ENCODE results near the gene CALML6. TPM values are rescaled to one million over a fixed set of nuclear protein-coding genes. Genes with fewer than 3 reads are reported as not detected.

Gene CALML6
- total and polyA plus RNA-seq, 2 experiments from 2014 or later: 0.87 TPM; not detected in 1

DNA sequence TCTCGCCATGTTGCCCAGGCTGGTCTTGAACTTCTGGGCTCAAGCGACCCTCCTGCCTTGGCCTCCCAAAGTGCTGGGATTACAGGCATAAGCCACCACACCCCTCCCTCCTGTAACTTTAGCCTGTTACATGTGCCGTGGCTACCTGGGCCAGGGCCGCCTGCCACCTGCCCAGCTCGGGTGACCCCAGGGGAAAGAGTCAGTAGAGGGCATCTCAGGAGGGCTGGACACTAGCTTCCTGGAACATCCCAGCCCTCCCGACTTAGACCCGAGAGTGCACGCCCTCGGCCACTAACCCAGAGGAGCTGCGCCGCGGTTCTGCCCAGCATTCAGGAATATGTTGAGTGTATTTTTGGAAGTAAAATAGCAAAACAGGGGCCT lies 44.4 kb downstream of the CALML6 start (continued):
- TF ChIP-seq, protein P1, sequence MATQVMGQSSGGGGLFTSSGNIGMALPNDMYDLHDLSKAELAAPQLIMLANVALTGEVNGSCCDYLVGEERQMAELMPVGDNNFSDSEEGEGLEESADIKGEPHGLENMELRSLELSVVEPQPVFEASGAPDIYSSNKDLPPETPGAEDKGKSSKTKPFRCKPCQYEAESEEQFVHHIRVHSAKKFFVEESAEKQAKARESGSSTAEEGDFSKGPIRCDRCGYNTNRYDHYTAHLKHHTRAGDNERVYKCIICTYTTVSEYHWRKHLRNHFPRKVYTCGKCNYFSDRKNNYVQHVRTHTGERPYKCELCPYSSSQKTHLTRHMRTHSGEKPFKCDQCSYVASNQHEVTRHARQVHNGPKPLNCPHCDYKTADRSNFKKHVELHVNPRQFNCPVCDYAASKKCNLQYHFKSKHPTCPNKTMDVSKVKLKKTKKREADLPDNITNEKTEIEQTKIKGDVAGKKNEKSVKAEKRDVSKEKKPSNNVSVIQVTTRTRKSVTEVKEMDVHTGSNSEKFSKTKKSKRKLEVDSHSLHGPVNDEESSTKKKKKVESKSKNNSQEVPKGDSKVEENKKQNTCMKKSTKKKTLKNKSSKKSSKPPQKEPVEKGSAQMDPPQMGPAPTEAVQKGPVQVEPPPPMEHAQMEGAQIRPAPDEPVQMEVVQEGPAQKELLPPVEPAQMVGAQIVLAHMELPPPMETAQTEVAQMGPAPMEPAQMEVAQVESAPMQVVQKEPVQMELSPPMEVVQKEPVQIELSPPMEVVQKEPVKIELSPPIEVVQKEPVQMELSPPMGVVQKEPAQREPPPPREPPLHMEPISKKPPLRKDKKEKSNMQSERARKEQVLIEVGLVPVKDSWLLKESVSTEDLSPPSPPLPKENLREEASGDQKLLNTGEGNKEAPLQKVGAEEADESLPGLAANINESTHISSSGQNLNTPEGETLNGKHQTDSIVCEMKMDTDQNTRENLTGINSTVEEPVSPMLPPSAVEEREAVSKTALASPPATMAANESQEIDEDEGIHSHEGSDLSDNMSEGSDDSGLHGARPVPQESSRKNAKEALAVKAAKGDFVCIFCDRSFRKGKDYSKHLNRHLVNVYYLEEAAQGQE (IDR thresholded peaks at IDR 0.05; ENCODE audit: unreplicated experiment): no peak
- TF ChIP-seq ZNF331 (CRISPR knock-in tag; IDR thresholded peaks at IDR 0.05; ENCODE audit: low read depth) (no peak), ZNF114 (CRISPR knock-in tag; IDR thresholded peaks at IDR 0.05) (no peak), EZH2 (IDR thresholded peaks at IDR 0.05; ENCODE audit: low read depth, unreplicated experiment) (no peak), STAT1 (IDR thresholded peaks at IDR 0.05; ENCODE audit: unreplicated experiment) (no peak), EZH2phosphoT487 (IDR thresholded peaks at IDR 0.05; ENCODE audit: unreplicated experiment) (no peak)
- TF ChIP-seq, protein P2, sequence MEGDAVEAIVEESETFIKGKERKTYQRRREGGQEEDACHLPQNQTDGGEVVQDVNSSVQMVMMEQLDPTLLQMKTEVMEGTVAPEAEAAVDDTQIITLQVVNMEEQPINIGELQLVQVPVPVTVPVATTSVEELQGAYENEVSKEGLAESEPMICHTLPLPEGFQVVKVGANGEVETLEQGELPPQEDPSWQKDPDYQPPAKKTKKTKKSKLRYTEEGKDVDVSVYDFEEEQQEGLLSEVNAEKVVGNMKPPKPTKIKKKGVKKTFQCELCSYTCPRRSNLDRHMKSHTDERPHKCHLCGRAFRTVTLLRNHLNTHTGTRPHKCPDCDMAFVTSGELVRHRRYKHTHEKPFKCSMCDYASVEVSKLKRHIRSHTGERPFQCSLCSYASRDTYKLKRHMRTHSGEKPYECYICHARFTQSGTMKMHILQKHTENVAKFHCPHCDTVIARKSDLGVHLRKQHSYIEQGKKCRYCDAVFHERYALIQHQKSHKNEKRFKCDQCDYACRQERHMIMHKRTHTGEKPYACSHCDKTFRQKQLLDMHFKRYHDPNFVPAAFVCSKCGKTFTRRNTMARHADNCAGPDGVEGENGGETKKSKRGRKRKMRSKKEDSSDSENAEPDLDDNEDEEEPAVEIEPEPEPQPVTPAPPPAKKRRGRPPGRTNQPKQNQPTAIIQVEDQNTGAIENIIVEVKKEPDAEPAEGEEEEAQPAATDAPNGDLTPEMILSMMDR (conservative IDR thresholded peaks at IDR 0.05; ENCODE audit: low read depth in 2 of 2): no peak

DNA sequence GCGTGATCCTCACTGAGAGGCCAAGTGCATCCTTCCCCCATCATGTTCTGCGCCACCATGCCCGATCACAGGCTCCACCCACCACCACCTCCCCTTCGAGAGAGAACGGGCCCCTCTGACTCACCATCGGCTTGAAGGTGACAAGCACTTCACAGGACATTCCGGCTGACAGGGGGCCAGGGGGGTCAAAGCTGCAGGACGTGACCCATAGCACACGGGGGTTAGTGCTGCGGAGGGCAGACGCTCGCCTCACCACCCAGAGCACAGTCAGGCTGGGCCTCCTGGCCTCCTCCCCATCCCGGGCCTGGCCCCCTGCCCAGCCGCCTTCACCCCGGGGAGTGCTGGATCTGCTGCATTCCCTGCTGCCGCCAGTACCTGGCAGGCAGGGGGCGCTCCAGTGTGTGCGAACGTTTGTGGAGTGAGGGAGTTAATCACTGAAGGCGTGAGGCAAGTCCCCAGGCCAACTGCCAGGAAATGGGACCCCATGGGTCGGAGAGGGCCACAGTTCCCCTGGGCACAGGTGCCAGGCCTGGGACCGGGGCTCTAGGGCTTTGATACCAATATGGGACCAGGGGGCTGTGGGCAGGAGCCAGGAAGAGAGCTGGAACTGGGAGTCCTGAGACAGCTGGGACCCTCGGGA lies 44.9 kb downstream of the CALML6 start:
- Histone ChIP-seq H2AFZ (peak overlapping the region; percentile 96), H4K20me1 (replicated peaks; ENCODE audit: insufficient read depth) (no peaks in the 10 kb centered on the region), H3F3A (replicated peaks; ENCODE audit: low read depth) (peaks cover 10% of the 10 kb centered on the region), H3K4me2 (peak overlapping the region; percentile 68), H3K4me1 (ENCODE audit: insufficient read depth) (peaks cover 5% of the 10 kb centered on the region; the same call in 1 of the 2 replicates), H3K36me3 (ENCODE audit: insufficient read depth) (no peaks in the 10 kb centered on the region), H3K9me2 (ENCODE audit: insufficient read depth) (no peaks in the 10 kb centered on the region), H3K27me3 (ENCODE audit: insufficient read depth) (no peaks in the 10 kb centered on the region), H3K79me2 (replicated peaks; ENCODE audit: insufficient read depth) (no peaks in the 10 kb centered on the region), H3K27ac (ENCODE audit: low read depth) (no peak overlapping the region), H3K4me3 (peak overlapping the region; percentile 44; the same call in 1 of the 2 replicates)
- DNase-seq (ENCODE audit: low spot score) (peak; percentile 96), ATAC-seq (peak; percentile 89)
- peaks cover under 1% of the 10 kb centered on the region; the same call in 2 of the 3 replicates for H3K36me3 Mint-ChIP-seq (ENCODE audit: low read depth)
- H3K27me3 Mint-ChIP-seq (ENCODE audit: insufficient read depth, low read depth, poor library complexity): peaks cover 13% of the 10 kb centered on the region
- H3K4me3 Mint-ChIP-seq: peak overlapping the region; percentile 48; the same call in 2 of the 3 replicates
- H3K9me3 Mint-ChIP-seq: peaks cover 2% of the 10 kb centered on the region; the same call in 2 of the 3 replicates
- H3K27ac Mint-ChIP-seq: no peak overlapping the region; the same call in none of the 2 replicates
- peaks cover 22% of the 10 kb centered on the region for H3K4me1 Mint-ChIP-seq
- TF ChIP-seq CREB1 (CRISPR knock-in tag; IDR thresholded peaks at IDR 0.05; ENCODE audit: low read depth) (0 out of 2 replicates have a peak, but pooled peaks have one; percentile 5), ZNF114 (CRISPR knock-in tag; IDR thresholded peaks at IDR 0.05) (no peak), STAT1 (IDR thresholded peaks at IDR 0.05; ENCODE audit: unreplicated experiment) (no peak), NANOG (IDR thresholded peaks at IDR 0.05; ENCODE audit: borderline replicate concordance) (no peak), EZH2 (IDR thresholded peaks at IDR 0.05; ENCODE audit: low read depth, unreplicated experiment) (no peak)
- TF ChIP-seq, protein P1 (IDR thresholded peaks at IDR 0.05; ENCODE audit: unreplicated experiment): no peak
- TF ChIP-seq, protein P2 (conservative IDR thresholded peaks at IDR 0.05; ENCODE audit: low read depth in 2 of 2): peak; percentile 92 to 96
- TF ChIP-seq, protein P3, sequence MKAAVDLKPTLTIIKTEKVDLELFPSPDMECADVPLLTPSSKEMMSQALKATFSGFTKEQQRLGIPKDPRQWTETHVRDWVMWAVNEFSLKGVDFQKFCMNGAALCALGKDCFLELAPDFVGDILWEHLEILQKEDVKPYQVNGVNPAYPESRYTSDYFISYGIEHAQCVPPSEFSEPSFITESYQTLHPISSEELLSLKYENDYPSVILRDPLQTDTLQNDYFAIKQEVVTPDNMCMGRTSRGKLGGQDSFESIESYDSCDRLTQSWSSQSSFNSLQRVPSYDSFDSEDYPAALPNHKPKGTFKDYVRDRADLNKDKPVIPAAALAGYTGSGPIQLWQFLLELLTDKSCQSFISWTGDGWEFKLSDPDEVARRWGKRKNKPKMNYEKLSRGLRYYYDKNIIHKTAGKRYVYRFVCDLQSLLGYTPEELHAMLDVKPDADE (IDR thresholded peaks at IDR 0.05): no peak

Data from GM23338 (cell line).